ENCODE data around the gene TMCO5A.

TMCO5A gene

DNA sequence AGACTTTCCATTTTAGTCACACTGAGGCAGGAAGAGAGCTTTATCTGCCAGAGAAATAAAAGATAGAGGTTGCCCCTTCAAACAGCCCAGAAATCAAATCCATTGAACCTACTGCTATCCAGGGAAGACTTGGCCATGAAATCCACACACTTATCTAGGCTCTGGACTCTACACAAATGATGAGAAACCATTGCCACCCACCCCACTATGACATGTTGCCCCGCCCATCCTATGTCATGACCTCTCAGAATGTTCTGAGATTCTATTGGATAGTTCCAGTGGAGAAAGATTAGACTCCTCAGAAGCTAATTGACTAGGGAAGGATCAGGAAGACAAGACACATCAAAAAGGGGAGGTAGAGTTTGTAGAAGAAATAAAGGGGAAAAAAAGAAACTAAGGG, at the start of gene TMCO5A:
Gene TMCO5A, plus strand, starts transcription at position 301 of the 400 bp plus-strand sequence. CDS start 1,684 bp downstream, outside the sequence.
- H3K4me3 ChIP-seq (ENCODE audit: low read length) = no peak within 1 kb of the TSS
- H3K9me3 ChIP-seq (replicated peaks; ENCODE audit: insufficient read depth, low read length) = no peaks in the 10 kb centered on the region
- no peaks in the 10 kb centered on the region for H3K36me3 ChIP-seq (replicated peaks; ENCODE audit: insufficient read depth, low read length)
- no peaks in the 10 kb centered on the region for H3K9me2 ChIP-seq (replicated peaks; ENCODE audit: insufficient read depth, low read length)
- no peaks in the 10 kb centered on the region for H3K27me3 ChIP-seq (replicated peaks; ENCODE audit: insufficient read depth, low read length)
- no peak within 1 kb of the TSS for H3K9ac ChIP-seq (ENCODE audit: low read length)
- no peak for DNase-seq
- no peaks in the 10 kb centered on the region for H3K4me1 ChIP-seq (ENCODE audit: low read length)
- TF ChIP-seq EZH2phosphoT487 (IDR thresholded peaks at IDR 0.05; ENCODE audit: low read length) (no peak), EZH2 (optimal IDR thresholded peaks at IDR 0.05; ENCODE audit: low read depth, low read length) (no peak)
- TF ChIP-seq, protein P1, sequence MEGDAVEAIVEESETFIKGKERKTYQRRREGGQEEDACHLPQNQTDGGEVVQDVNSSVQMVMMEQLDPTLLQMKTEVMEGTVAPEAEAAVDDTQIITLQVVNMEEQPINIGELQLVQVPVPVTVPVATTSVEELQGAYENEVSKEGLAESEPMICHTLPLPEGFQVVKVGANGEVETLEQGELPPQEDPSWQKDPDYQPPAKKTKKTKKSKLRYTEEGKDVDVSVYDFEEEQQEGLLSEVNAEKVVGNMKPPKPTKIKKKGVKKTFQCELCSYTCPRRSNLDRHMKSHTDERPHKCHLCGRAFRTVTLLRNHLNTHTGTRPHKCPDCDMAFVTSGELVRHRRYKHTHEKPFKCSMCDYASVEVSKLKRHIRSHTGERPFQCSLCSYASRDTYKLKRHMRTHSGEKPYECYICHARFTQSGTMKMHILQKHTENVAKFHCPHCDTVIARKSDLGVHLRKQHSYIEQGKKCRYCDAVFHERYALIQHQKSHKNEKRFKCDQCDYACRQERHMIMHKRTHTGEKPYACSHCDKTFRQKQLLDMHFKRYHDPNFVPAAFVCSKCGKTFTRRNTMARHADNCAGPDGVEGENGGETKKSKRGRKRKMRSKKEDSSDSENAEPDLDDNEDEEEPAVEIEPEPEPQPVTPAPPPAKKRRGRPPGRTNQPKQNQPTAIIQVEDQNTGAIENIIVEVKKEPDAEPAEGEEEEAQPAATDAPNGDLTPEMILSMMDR (IDR thresholded peaks at IDR 0.05; ENCODE audit: low read length) = no peak
- no peak within 1 kb of the TSS for H3K27ac ChIP-seq (ENCODE audit: low read length)
- H2AFZ ChIP-seq (ENCODE audit: low read length) = no peak within 1 kb of the TSS
- no peaks in the 10 kb centered on the region for H3K79me2 ChIP-seq (ENCODE audit: low read length)
- no peaks in the 10 kb centered on the region for H4K20me1 ChIP-seq (ENCODE audit: insufficient read depth, low read length)
- H3K4me2 ChIP-seq (ENCODE audit: low read depth, low read length) = no peak within 1 kb of the TSS
- no peaks in the 10 kb centered on the region for H3F3A ChIP-seq (ENCODE audit: insufficient read depth, low read length)

DNA sequence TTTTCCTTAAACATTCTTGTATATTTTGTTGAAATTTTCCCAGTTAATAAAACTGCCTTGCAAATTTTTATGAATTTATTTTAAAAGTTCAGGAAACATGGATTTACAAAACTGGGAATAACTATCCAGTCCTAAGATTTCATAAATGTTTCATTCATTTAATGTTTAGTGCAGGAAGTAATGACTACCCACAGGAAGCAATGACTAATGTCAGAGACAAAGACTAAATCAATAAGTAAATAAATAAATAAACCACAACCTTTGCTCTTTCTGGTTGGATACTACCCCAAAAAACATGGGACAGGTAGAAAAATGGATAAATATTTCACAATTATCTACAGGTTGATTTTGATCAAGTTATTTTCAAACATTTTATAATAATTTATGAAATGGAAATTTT, 48.8 kb upstream of the TMCO5A start:
- Histone ChIP-seq H3K9me2 (replicated peaks; ENCODE audit: insufficient read depth, low read length) (no peaks in the 10 kb centered on the region), H3K4me1 (ENCODE audit: low read length) (no peaks in the 10 kb centered on the region), H3K9me3 (replicated peaks; ENCODE audit: insufficient read depth, low read length) (no peaks in the 10 kb centered on the region), H2AFZ (ENCODE audit: low read length) (no peak overlapping the region), H3K9ac (ENCODE audit: low read length) (no peak overlapping the region), H4K20me1 (ENCODE audit: insufficient read depth, low read length) (no peaks in the 10 kb centered on the region), H3K79me2 (ENCODE audit: low read length) (no peaks in the 10 kb centered on the region), H3K27ac (ENCODE audit: low read length) (no peak overlapping the region), H3K4me2 (ENCODE audit: low read depth, low read length) (no peak overlapping the region), H3K4me3 (ENCODE audit: low read length) (no peak overlapping the region), H3K27me3 (replicated peaks; ENCODE audit: insufficient read depth, low read length) (no peaks in the 10 kb centered on the region), H3K36me3 (replicated peaks; ENCODE audit: insufficient read depth, low read length) (no peaks in the 10 kb centered on the region), H3F3A (ENCODE audit: insufficient read depth, low read length) (no peaks in the 10 kb centered on the region)
- no peak for DNase-seq
- TF ChIP-seq, protein P1 (IDR thresholded peaks at IDR 0.05; ENCODE audit: low read length) = no peak
- TF ChIP-seq EZH2phosphoT487 (IDR thresholded peaks at IDR 0.05; ENCODE audit: low read length) = no peak
- TF ChIP-seq EZH2 (optimal IDR thresholded peaks at IDR 0.05; ENCODE audit: low read depth, low read length) = no peak

DNA sequence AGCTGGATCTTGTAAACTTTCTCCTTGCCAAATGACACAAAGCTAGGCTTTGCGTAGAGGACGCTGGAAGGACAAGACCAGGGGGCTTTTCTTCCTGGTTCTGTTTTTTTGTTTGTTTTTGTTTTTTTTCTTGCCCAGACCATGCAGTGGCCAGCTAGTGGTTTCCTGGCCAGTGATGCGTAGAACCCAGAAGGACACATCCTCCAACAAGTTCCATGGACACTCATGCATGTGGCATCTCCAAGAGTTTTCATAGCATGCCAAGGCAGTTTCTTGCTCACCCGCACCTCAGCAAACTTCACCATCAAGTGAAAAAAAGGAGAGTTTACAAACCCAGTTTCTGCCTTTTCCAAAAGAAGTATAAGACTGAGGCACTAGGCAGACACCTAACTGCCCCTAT, 46.1 kb upstream of the TMCO5A start:
- H3K4me1 ChIP-seq (ENCODE audit: low read length) = 0 out of 2 replicates have a peak, but pooled peaks cover 5% of the 10 kb centered on the region
- H3K36me3 ChIP-seq (replicated peaks; ENCODE audit: insufficient read depth, low read length) = no peaks in the 10 kb centered on the region
- TF ChIP-seq EZH2phosphoT487 (IDR thresholded peaks at IDR 0.05; ENCODE audit: low read length) (no peak), EZH2 (optimal IDR thresholded peaks at IDR 0.05; ENCODE audit: low read depth, low read length) (no peak)
- TF ChIP-seq, protein P1 (IDR thresholded peaks at IDR 0.05; ENCODE audit: low read length) = no peak
- H3K4me2 ChIP-seq (ENCODE audit: low read depth, low read length) = no peak overlapping the region
- no peak overlapping the region for H2AFZ ChIP-seq (ENCODE audit: low read length)
- no peaks in the 10 kb centered on the region for H3K27me3 ChIP-seq (replicated peaks; ENCODE audit: insufficient read depth, low read length)
- H3K9me2 ChIP-seq (replicated peaks; ENCODE audit: insufficient read depth, low read length) = no peaks in the 10 kb centered on the region
- no peaks in the 10 kb centered on the region for H3K79me2 ChIP-seq (ENCODE audit: low read length)
- no peak overlapping the region for H3K27ac ChIP-seq (ENCODE audit: low read length)
- H4K20me1 ChIP-seq (ENCODE audit: insufficient read depth, low read length) = no peaks in the 10 kb centered on the region
- no peaks in the 10 kb centered on the region for H3F3A ChIP-seq (ENCODE audit: insufficient read depth, low read length)
- H3K9ac ChIP-seq (ENCODE audit: low read length) = no peak overlapping the region
- no peak for DNase-seq
- H3K4me3 ChIP-seq (ENCODE audit: low read length) = no peak overlapping the region
- H3K9me3 ChIP-seq (replicated peaks; ENCODE audit: insufficient read depth, low read length) = no peaks in the 10 kb centered on the region

Measured in MM.1S (cell line).